Bronchial smooth muscle cell (primary cell): ENCODE measurements around the gene CCL27. TPM values are rescaled to one million over a fixed set of nuclear protein-coding genes. Genes with fewer than 3 reads are reported as not detected.

Experiments used
- total RNA-seq: library from RNA; depleted of rRNA; stranded (reverse); fragments of >200 nt; gene quantifications from 2 replicates; pipeline ENCODE4 v1.2.1, GENCODE V29; 2014

CCL27 gene
- total RNA-seq = 0.09 TPM in 1 of 2 replicates, not detected in the other

GRCh38 chr9:34662526-34663302 is at the start of gene CCL27:
Gene CCL27, minus strand, starts transcription at chr9:34662657. Its CDS starts 24 bp downstream, at chr9:34662633.

GRCh38 chr9:34710023-34710422 is 47.6 kb upstream of the CCL27 start, which contains the start of gene CCL21:
Gene CCL21, minus strand, starts transcription at chr9:34710136. Its CDS starts 70 bp downstream, at chr9:34710066.

GRCh38 chr9:34690983-34691935 is 28.8 kb upstream of the CCL27 start, which contains the start of gene CCL19:
Gene CCL19, minus strand, starts transcription at chr9:34691276. Its CDS starts 137 bp downstream, at chr9:34691139.

GRCh38 chr9:34651876-34652601 is 10.4 kb downstream of the CCL27 start, which contains the start of gene IL11RA:
Gene IL11RA, plus strand, starts transcription at chr9:34652185. Its CDS starts 3,033 bp downstream, at chr9:34655218.

GRCh38 chr9:34646211-34647083 is 16.0 kb downstream of the CCL27 start, which contains the start of gene GALT:
Gene GALT, plus strand, starts transcription at chr9:34646675. Its CDS starts 30 bp downstream, at chr9:34646705.

GRCh38 chr9:34637356-34638137 is 24.9 kb downstream of the CCL27 start, which contains the start of gene SIGMAR1:
Gene SIGMAR1, minus strand, starts transcription at chr9:34637787. Its CDS starts 90 bp downstream, at chr9:34637697.

GRCh38 chr9:34628656-34629490 is 33.6 kb downstream of the CCL27 start, which contains the start of gene ARID3C:
Gene ARID3C, minus strand, starts transcription at chr9:34629066. Its CDS starts 1,052 bp downstream, at chr9:34628014.

GRCh38 chr9:34620061-34620994 is 42.1 kb downstream of the CCL27 start, which contains the start of gene DCTN3:
Gene DCTN3, minus strand, starts transcription at chr9:34620495. Its CDS starts 31 bp downstream, at chr9:34620464.

Other genes with a start within 250 kb of the CCL27 start
- gene FAM219A, start 204.1 kb downstream of the CCL27 start, total RNA-seq = 2.8 and 3.5 TPM in 2 replicates
- gene DNAI1, start 203.9 kb downstream of the CCL27 start, total RNA-seq = 0.34 TPM in 1 of 2 replicates, not detected in the other
- gene ENHO, start 139.7 kb downstream of the CCL27 start, total RNA-seq = 0.16 and 0.26 TPM in 2 replicates
- gene CNTFR, start 72.9 kb downstream of the CCL27 start, total RNA-seq = not detected in 2 replicates
- 22.2 and 24.9 TPM in 2 replicates for gene RPP25L, start 50.6 kb downstream of the CCL27 start, total RNA-seq
- gene DCTN3, start 42.2 kb downstream of the CCL27 start, total RNA-seq = 160 and 173 TPM in 2 replicates
- gene ARID3C, start 33.6 kb downstream of the CCL27 start, total RNA-seq = not detected in 2 replicates
- 34.8 and 34.9 TPM in 2 replicates for gene SIGMAR1, start 24.9 kb downstream of the CCL27 start, total RNA-seq
- 34.5 and 41.1 TPM in 2 replicates for gene GALT, start 16.0 kb downstream of the CCL27 start, total RNA-seq
- gene IL11RA, start 10.5 kb downstream of the CCL27 start, total RNA-seq = 14.0 and 16.3 TPM in 2 replicates
- not detected in 2 replicates for gene CCL19, start 28.6 kb upstream of the CCL27 start, total RNA-seq
- gene CCL21, start 47.5 kb upstream of the CCL27 start, total RNA-seq = not detected in 2 replicates